HCT116 (cell line): ENCODE results near the gene FAM3B. TPM values are rescaled to one million over a fixed set of nuclear protein-coding genes. Genes with fewer than 3 reads are reported as not detected.

ENCODE experiments used
- ATAC-seq: fragments of 200-7000 bp; cut with Tn5 transposase; 2 replicates; pipeline ENCODE4 v1.9.1; 2020; ENCODE audit warnings: mild to moderate bottlenecking, moderate library complexity
- BruUV-seq: library from RNA; stranded (reverse); fragments of 400-500 nt; replicated peaks from 2 replicates; lab custom pipeline; 2021; lab: Mats Ljungman, UMichigan
- CTCF ChIA-PET: fragments of 300-600 bp; sonication (Branson Sonifier 250); formaldehyde crosslinking; loops from one replicate; lab custom pipeline; 2021; ENCODE audit warnings: antibody characterized with exemption; lab: Charles Lee
- POLR2A ChIA-PET: fragments of 300-600, 350-600 bp; sonication (Branson Sonifier 250); formaldehyde crosslinking; loops from one replicate; lab custom pipeline; 2021; ENCODE audit warnings: antibody characterized with exemption; lab: Charles Lee
- RAD21 ChIA-PET, 2 experiments: fragments of 300-600 bp; sonication (Branson Sonifier 250); formaldehyde crosslinking; loops; one replicate each; lab custom pipeline; 2023; ENCODE audit warnings: low total read pairs in 2 of 2; ENCODE audit not compliant: uncharacterized antibody in 2 of 2, unreplicated experiment in 2 of 2, low non-redundant PET in 1 of 2; lab: Charles Lee
- DNase-seq: peaks from one replicate; pipeline ENCODE4 v3.0.0-alpha.2; 2010; ENCODE audit warnings: low read depth, low spot score
- H2AFZ ChIP-seq: fragments of 200-600 bp; shearing (Covaris generic), sonication (generic); 2 replicates; pipeline ENCODE4 v1.6.1; 2017; ENCODE audit warnings: low read depth, mixed run types, mixed read lengths, antibody characterized with exemption, low read length; ENCODE audit not compliant: poor library complexity, severe bottlenecking
- H3K27ac ChIP-seq: 2 replicates; pipeline ENCODE4 v1.5.1; 2012; ENCODE audit warnings: low read depth, low read length
- H3K27me3 ChIP-seq: fragments of 200-600 bp; sonication (generic); 2 replicates; pipeline ENCODE4 v1.6.1; 2016; ENCODE audit warnings: mixed run types, low read length, mixed read lengths; ENCODE audit not compliant: insufficient read depth
- H3K36me3 ChIP-seq, 2 experiments: fragments of 200-500 bp in 1 of 2; fragments of 200-600 bp in 1 of 2; sonication (Bioruptor generic) in 1 of 2; sonication (generic) in 1 of 2; 2 replicates each; pipeline versions ENCODE4 v1.5.1 to v1.6.1; 2014 to 2016; ENCODE audit warnings: low read length in 2 of 2, inconsistent platforms in 1 of 2, mixed read lengths in 1 of 2, mixed run types in 1 of 2; ENCODE audit not compliant: insufficient read depth in 2 of 2, control insufficient read depth in 1 of 2
- H3K4me1 ChIP-seq, 2 experiments: fragments of 200-600 bp in 1 of 2; sonication (generic) in 1 of 2; 2 replicates each; pipeline versions ENCODE4 v1.5.1 to v1.6.1; 2012 to 2017; ENCODE audit warnings: low read length in 2 of 2, inconsistent platforms in 1 of 2, mild to moderate bottlenecking in 1 of 2, mixed read lengths in 1 of 2, mixed run types in 1 of 2, moderate library complexity in 1 of 2; ENCODE audit not compliant: insufficient read depth in 2 of 2, control insufficient read depth in 1 of 2
- H3K4me2 ChIP-seq: fragments of 200-600 bp; sonication (generic); 2 replicates; pipeline ENCODE4 v1.6.1; 2017; ENCODE audit warnings: mixed run types, low read length, mixed read lengths
- H3K4me3 ChIP-seq, 2 experiments: fragments of 200-600 bp in 1 of 2; sonication (generic) in 1 of 2; replicated peaks in 1 of 2; 2 replicates each; pipeline ENCODE4 v1.5.1; 2011 to 2016; ENCODE audit warnings: low read length in 2 of 2, control low read depth in 1 of 2, low read depth in 1 of 2, mild to moderate bottlenecking in 1 of 2, mixed read lengths in 1 of 2, mixed run types in 1 of 2
- H3K79me2 ChIP-seq: fragments of 200-600 bp; sonication (generic); 2 replicates; pipeline ENCODE4 v1.6.1; 2017; ENCODE audit warnings: mild to moderate bottlenecking, mixed run types, low read length, moderate library complexity, mixed read lengths; ENCODE audit not compliant: insufficient read depth
- H3K9ac ChIP-seq: fragments of 200-600 bp; sonication (generic); 2 replicates; pipeline ENCODE4 v1.6.1; 2016; ENCODE audit warnings: low read length, mixed read lengths
- H3K9me2 ChIP-seq: fragments of 200-600 bp; sonication (generic), shearing (Covaris generic); 2 replicates; pipeline ENCODE4 v1.6.1; 2017; ENCODE audit warnings: mixed run types, mild to moderate bottlenecking, moderate library complexity; ENCODE audit not compliant: insufficient read depth
- H3K9me3 ChIP-seq, 2 experiments: fragments of 200-500 bp in 1 of 2; fragments of 200-600 bp in 1 of 2; sonication (Bioruptor generic) in 1 of 2; sonication (generic) in 1 of 2; 2 replicates each; pipeline ENCODE4 v1.6.1; 2014 to 2017; ENCODE audit warnings: low read length in 2 of 2, mixed read lengths in 2 of 2, inconsistent platforms in 1 of 2, low read depth in 1 of 2, mild to moderate bottlenecking in 1 of 2, mixed run types in 1 of 2, moderate library complexity in 1 of 2; ENCODE audit not compliant: control insufficient read depth in 1 of 2, insufficient read depth in 1 of 2
- H4K20me1 ChIP-seq: fragments of 200-600 bp; sonication (generic), shearing (Covaris generic); 2 replicates; pipeline ENCODE4 v1.6.1; 2017; ENCODE audit warnings: mixed run types, mild to moderate bottlenecking, moderate library complexity; ENCODE audit not compliant: insufficient read depth
- CBX3 ChIP-seq: IDR thresholded peaks from 2 replicates; pipeline ENCODE4 v1.6.1; 2012; ENCODE audit warnings: low read depth
- CEBPB ChIP-seq: IDR thresholded peaks from 2 replicates; pipeline ENCODE4 v1.6.1; 2012; ENCODE audit warnings: low read depth
- EZH2 ChIP-seq: fragments of 200-600 bp; sonication (generic); IDR thresholded peaks from 2 replicates; pipeline ENCODE4 v1.6.1; 2017; ENCODE audit warnings: antibody characterized with exemption, mixed run types
- EZH2phosphoT487 ChIP-seq: fragments of 200-600 bp; IDR thresholded peaks from 2 replicates; pipeline ENCODE4 v1.6.1; 2018; ENCODE audit warnings: antibody characterized with exemption, borderline replicate concordance
- FOSL1 ChIP-seq: IDR thresholded peaks from 2 replicates; pipeline ENCODE4 v1.6.1; 2012; ENCODE audit warnings: low read depth
- POLR2A ChIP-seq: IDR thresholded peaks from 2 replicates; pipeline ENCODE4 v1.7.0; 2011; ENCODE audit warnings: borderline replicate concordance; ENCODE audit not compliant: insufficient read depth, insufficient read length; ENCODE audit errors: extremely low read depth
- RAD21 ChIP-seq: IDR thresholded peaks from 2 replicates; pipeline ENCODE4 v1.6.1; 2012; ENCODE audit warnings: low read depth, mild to moderate bottlenecking
- SIN3A ChIP-seq: IDR thresholded peaks from 2 replicates; pipeline ENCODE4 v1.6.1; 2012; ENCODE audit warnings: low read depth
- SP1 ChIP-seq: IDR thresholded peaks from 2 replicates; pipeline ENCODE4 v1.6.1; 2012; ENCODE audit warnings: low read depth
- YY1 ChIP-seq: IDR thresholded peaks from 2 replicates; pipeline ENCODE4 v1.6.1; 2011; ENCODE audit warnings: low read length, low read depth, moderate library complexity, mild to moderate bottlenecking; ENCODE audit not compliant: insufficient replicate concordance; ENCODE audit errors: extremely low read depth
- ZFX ChIP-seq: fragments of 450-650 bp; IDR thresholded peaks from 2 replicates; pipeline ENCODE4 v1.6.1; 2017
- intact Hi-C: fragments of 100-400 bp; cut with micrococcal nuclease; formaldehyde crosslinking; loops from 2 replicates; pipeline ENCODE4 v1.10.0; 2022
- total RNA-seq: library from RNA; stranded (reverse); gene quantifications from one replicate; pipeline ENCODE4 v1.2.1, GENCODE V29; 2021; ENCODE audit not compliant: unreplicated experiment
- TF ChIP-seq, protein P1 (sequence below): IDR thresholded peaks from 2 replicates; pipeline ENCODE4 v1.6.1; 2012
- TF ChIP-seq, protein P2 (sequence below), 3 experiments: fragments of 200-600 bp in 1 of 3; sonication (generic) in 1 of 3; IDR thresholded peaks in 2 of 3; conservative IDR thresholded peaks in 1 of 3; 2 replicates each; pipeline ENCODE4 v1.5.1; 2012 to 2017; ENCODE audit warnings: low read depth in 2 of 3, low read length in 2 of 3, antibody characterized with exemption in 1 of 3, borderline replicate concordance in 1 of 3, control low read depth in 1 of 3, mild to moderate bottlenecking in 1 of 3, mixed read lengths in 1 of 3, mixed run types in 1 of 3, moderate library complexity in 1 of 3; ENCODE audit not compliant: insufficient read depth in 1 of 3
- TF ChIP-seq, protein P3 (sequence below): IDR thresholded peaks from 2 replicates; pipeline ENCODE4 v1.6.1; 2012; ENCODE audit warnings: low read depth
- TF ChIP-seq, protein P4 (sequence below): IDR thresholded peaks from 2 replicates; pipeline ENCODE4 v1.6.1; 2011; ENCODE audit warnings: mild to moderate bottlenecking, low read length, moderate library complexity; ENCODE audit not compliant: insufficient replicate concordance; ENCODE audit errors: extremely low read depth
- TF ChIP-seq, protein P5 (sequence below): IDR thresholded peaks from 2 replicates; pipeline ENCODE4 v1.6.1; 2012

The FAM3B gene
- total RNA-seq, 1 experiment from 2014 or later, result not detected

DNA sequence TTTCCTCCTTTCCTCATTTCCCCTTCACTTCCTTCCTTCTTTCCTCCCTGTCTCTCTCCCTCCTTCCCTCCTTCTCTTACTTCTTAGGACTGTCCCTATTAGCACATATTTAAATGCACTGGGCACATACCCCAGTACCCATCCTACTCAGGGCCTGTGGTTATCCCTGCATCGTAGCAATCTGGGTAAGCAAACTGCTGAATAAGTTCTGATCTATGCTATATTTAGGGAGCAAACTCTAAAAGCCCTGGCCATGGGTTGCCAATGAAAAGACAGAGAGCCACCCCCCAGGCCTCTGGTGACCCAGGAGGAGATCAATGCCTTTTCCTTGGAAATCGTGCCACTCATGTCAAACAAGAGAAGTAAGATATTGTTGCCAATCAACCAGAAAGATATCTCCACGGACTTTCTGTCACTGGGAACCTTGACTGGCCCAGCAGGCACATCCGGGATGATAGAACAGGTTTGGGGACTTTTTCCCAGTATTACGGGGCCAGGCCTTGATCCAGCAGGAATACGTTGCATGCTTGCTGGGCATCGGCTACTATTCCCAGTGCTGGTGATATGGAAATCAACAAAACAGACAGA is 5.4 kb downstream of the FAM3B start:
- Histone ChIP-seq H2AFZ (no peak overlapping the region), H3K9ac (no peak overlapping the region), H3K79me2 (no peaks in the 10 kb centered on the region), H4K20me1 (no peaks in the 10 kb centered on the region), H3K4me1 (no peaks in the 10 kb centered on the region), H3K9me3 (no peaks in the 10 kb centered on the region), H3K4me3 (no peak overlapping the region), H3K27me3 (no peaks in the 10 kb centered on the region), H3K36me3 (no peaks in the 10 kb centered on the region), H3K27ac (no peak overlapping the region), H3K9me2 (no peaks in the 10 kb centered on the region), H3K4me2 (no peak overlapping the region)
- no peak for ATAC-seq
- no peak for DNase-seq
- ChIA-PET POLR2A (no interaction called here), RAD21 (no interaction called here), CTCF (no interaction called here)
- TF ChIP-seq YY1, result no peak
- no peak for TF ChIP-seq SIN3A
- no peak for TF ChIP-seq EZH2
- no peak for TF ChIP-seq CEBPB
- TF ChIP-seq EZH2phosphoT487, result no peak
- TF ChIP-seq FOSL1, result no peak
- no peak for TF ChIP-seq ZFX
- no peak for TF ChIP-seq CBX3
- TF ChIP-seq, protein P1, sequence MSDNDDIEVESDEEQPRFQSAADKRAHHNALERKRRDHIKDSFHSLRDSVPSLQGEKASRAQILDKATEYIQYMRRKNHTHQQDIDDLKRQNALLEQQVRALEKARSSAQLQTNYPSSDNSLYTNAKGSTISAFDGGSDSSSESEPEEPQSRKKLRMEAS, result no peak
- TF ChIP-seq RAD21, result no peak
- TF ChIP-seq, protein P2, sequence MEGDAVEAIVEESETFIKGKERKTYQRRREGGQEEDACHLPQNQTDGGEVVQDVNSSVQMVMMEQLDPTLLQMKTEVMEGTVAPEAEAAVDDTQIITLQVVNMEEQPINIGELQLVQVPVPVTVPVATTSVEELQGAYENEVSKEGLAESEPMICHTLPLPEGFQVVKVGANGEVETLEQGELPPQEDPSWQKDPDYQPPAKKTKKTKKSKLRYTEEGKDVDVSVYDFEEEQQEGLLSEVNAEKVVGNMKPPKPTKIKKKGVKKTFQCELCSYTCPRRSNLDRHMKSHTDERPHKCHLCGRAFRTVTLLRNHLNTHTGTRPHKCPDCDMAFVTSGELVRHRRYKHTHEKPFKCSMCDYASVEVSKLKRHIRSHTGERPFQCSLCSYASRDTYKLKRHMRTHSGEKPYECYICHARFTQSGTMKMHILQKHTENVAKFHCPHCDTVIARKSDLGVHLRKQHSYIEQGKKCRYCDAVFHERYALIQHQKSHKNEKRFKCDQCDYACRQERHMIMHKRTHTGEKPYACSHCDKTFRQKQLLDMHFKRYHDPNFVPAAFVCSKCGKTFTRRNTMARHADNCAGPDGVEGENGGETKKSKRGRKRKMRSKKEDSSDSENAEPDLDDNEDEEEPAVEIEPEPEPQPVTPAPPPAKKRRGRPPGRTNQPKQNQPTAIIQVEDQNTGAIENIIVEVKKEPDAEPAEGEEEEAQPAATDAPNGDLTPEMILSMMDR (IDR thresholded peaks at IDR 0.05 in 2 of 3, conservative IDR thresholded peaks at IDR 0.05 in 1 of 3; ENCODE audit: borderline replicate concordance in 1 of 3, insufficient read depth in 1 of 3, low read depth in 2 of 3, low read length in 2 of 3), result no peak
- TF ChIP-seq, protein P3, sequence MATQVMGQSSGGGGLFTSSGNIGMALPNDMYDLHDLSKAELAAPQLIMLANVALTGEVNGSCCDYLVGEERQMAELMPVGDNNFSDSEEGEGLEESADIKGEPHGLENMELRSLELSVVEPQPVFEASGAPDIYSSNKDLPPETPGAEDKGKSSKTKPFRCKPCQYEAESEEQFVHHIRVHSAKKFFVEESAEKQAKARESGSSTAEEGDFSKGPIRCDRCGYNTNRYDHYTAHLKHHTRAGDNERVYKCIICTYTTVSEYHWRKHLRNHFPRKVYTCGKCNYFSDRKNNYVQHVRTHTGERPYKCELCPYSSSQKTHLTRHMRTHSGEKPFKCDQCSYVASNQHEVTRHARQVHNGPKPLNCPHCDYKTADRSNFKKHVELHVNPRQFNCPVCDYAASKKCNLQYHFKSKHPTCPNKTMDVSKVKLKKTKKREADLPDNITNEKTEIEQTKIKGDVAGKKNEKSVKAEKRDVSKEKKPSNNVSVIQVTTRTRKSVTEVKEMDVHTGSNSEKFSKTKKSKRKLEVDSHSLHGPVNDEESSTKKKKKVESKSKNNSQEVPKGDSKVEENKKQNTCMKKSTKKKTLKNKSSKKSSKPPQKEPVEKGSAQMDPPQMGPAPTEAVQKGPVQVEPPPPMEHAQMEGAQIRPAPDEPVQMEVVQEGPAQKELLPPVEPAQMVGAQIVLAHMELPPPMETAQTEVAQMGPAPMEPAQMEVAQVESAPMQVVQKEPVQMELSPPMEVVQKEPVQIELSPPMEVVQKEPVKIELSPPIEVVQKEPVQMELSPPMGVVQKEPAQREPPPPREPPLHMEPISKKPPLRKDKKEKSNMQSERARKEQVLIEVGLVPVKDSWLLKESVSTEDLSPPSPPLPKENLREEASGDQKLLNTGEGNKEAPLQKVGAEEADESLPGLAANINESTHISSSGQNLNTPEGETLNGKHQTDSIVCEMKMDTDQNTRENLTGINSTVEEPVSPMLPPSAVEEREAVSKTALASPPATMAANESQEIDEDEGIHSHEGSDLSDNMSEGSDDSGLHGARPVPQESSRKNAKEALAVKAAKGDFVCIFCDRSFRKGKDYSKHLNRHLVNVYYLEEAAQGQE, result no peak
- TF ChIP-seq, protein P4, sequence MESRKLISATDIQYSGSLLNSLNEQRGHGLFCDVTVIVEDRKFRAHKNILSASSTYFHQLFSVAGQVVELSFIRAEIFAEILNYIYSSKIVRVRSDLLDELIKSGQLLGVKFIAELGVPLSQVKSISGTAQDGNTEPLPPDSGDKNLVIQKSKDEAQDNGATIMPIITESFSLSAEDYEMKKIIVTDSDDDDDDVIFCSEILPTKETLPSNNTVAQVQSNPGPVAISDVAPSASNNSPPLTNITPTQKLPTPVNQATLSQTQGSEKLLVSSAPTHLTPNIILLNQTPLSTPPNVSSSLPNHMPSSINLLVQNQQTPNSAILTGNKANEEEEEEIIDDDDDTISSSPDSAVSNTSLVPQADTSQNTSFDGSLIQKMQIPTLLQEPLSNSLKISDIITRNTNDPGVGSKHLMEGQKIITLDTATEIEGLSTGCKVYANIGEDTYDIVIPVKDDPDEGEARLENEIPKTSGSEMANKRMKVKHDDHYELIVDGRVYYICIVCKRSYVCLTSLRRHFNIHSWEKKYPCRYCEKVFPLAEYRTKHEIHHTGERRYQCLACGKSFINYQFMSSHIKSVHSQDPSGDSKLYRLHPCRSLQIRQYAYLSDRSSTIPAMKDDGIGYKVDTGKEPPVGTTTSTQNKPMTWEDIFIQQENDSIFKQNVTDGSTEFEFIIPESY, result no peak
- TF ChIP-seq SP1, result no peak
- TF ChIP-seq POLR2A, result no peak
- TF ChIP-seq, protein P5, sequence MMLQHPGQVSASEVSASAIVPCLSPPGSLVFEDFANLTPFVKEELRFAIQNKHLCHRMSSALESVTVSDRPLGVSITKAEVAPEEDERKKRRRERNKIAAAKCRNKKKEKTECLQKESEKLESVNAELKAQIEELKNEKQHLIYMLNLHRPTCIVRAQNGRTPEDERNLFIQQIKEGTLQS, result no peak
- intact Hi-C loops, result no loop called here
- BruUV-seq, result no TSS peak
